NOMO-1 treated with DMSO at 0.1 percent for 48 hours (cell line): Measurements from ENCODE around the gene CAPN1.
A peak's percentile ranks its signal among the peaks of the same experiment; 100 is the strongest.
"Not testable (repeated sequence)": the region's sequence is repeated elsewhere in the genome, so short reads cannot be mapped to it uniquely, and the experiment has no call there.

Experiments
- DNase-seq: peaks from one replicate; lab custom pipeline; 2025; ENCODE audit not compliant: unreplicated experiment; lab: John Stamatoyannopoulos, UW

Gene CAPN1

GRCh38 chr11:65217441-65218423 lies 36.0 kb downstream of the CAPN1 start:
- no peak for DNase-seq

GRCh38 chr11:65218446-65218845 lies 36.7 kb downstream of the CAPN1 start:
- DNase-seq, result no peak

GRCh38 chr11:65219930-65220213 lies 38.1 kb downstream of the CAPN1 start:
- no peak for DNase-seq

DNA sequence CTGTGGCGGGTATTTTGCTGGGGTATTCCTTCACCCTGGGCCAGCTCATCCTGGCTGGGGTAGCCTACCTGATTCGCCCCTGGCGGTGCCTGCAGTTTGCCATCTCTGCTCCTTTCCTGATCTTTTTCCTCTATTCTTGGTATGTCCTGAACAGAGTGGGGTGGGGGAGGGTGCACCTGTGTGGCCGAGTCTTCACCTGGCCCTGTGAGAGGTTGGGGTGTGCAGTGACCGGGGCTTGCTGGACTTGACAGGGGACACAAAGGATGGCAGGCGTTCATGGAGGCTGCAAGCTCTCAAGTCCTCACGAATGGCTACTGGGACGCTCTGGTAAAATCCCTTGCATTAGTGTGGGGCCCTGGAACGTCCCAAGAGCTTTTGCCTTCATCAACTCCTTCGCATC lies 39.3 kb downstream of the CAPN1 start:
- DNase-seq, result no peak

DNA sequence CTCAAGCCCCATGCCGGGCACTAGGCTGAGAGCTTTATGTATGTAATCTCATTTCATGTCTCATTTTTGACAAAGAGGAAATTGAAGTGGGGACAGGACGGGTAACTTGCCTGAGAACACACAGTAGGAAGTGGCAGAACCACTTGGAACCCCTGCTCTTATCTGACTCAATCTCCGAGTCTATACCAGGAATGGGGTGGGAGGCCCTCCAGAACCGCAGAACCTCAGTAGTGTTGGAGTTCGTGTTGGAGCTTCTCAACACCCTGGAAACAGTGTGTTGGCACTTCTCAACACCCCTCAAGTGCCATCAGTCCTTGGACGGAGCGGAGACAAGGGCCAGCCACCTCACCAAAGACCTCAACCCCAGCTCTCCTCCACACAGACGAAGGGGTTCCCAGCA lies 41.3 kb downstream of the CAPN1 start:
- DNase-seq, result no peak

- no peak for DNase-seq
These were observed 43.2 kb downstream of the CAPN1 start for GRCh38 chr11:65224930-65225278.

DNA sequence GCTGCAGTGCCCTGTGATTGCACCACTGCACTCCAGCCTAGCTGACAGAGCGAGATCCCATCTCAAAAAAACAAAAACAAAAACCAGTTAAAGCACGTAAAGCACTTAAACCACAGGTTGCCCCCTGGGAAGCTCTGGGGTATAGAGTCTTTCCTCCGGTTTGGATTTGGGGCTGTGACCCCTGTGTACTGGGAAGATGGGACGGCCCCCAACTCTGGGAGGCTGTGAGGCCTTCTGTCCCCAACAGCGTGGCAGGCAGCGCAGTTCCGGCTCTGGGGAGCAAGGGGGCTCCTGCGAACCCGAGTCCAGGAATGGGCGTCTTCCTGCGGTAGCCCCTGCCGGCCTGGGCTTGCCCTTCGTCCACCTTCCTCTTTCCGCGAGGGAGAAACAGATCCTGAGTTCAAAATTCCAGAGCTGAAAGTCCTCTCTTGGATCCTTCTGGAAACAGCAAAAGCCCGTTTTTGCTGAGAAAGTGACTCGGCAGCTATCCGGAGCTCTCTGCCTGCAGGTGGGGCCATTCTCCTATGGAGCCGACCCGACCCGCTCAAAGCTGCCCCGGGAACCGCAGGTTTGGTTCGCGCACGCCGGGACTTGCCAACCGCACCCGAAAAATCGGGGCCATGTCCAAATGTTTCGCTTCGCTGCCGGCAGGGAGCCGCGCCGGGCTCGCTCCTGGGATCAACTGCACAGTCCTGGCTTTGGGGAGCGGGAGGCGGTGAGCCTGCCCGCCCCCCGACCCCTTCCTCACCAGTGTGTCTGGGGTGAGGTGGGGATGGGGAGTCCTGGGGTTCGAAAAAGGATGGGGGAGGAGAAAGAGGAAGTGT lies 43.8 kb downstream of the CAPN1 start:
- DNase-seq, result peak; percentile 32

GRCh38 chr11:65226103-65226442 lies 44.3 kb downstream of the CAPN1 start:
- DNase-seq, result peak; percentile 24

- no peak for DNase-seq
These were observed 46.2 kb downstream of the CAPN1 start for GRCh38 chr11:65227879-65228278.

DNA sequence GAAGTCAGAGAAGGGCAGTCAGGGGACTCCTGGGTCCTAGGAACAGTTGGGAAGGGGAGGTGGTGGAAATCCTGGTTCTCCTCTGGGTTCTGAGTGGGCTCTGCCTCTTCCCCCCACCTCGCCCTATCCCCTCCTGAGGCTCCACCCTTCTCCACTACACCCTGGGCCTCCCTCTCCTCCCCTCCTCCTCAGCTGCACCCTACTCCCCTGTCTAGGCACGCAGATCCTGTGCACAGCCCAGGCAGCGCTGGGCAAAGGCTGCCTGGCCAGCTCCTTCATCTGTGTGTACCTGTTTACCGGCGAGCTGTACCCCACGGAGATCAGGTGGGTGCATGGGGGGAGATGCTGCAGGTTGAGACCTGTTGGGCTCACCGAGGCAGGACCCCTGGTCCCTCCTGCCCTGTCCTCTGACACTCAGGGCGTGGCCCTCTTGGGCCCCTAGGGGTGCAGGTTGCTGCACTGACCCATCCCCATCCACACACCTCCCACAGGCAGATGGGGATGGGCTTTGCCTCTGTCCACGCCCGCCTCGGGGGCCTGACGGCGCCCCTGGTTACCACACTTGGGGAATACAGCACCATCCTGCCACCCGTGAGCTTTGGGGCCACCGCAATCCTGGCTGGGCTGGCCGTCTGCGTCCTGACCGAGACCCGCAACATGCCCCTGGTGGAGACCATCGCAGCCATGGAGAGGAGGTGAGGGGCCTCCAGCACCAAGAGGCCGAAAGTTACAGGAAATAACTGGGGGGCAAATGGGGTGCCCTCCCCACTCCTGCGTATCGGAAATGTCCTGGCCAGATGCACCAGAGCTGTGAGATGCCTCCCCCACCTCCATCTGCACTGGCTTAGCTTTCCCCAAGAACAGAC lies 54.7 kb downstream of the CAPN1 start:
- no peak for DNase-seq

DNA sequence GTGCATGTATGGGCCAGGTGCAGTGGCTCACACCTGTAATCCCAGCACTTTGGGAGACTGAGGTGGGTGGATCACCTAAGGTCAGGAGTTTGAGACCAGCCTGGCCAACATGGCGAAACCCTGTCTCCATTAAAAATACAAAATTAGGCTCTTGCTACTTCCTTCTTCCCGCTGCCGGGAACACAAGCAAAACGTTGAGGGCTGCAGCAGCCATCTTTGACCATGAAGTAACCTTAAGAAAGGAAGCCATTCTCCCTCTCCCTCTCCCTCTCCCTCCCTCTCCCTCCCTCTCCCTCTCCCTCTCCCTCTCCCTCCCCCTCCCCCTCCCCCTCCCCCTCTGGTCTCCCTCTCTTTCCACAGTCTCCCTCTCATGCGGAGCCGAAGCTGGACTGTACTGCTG lies 56.6 kb downstream of the CAPN1 start:
- not testable (repeated sequence) for DNase-seq

DNA sequence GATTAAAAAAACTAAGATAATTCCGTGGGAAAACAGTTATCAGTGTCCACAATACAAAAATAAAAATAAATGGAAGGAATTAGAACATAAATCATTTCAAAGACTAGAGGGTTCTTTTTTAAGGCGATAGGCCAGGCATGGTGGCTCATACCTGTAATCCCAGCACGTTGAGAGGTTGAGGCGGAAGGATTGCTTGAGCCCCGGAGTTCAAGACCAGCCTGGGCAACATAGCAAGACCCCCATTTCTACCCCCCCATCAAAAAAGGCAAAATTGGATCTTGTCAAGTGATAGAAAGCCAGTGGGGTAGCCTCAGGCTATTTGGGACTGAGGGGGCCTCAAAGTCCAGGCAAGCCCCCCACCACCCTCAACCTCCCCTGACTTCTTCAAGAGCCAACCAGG lies 59.4 kb downstream of the CAPN1 start:
- no peak for DNase-seq

- DNase-seq, result no peak
These were observed 60.0 kb downstream of the CAPN1 start for GRCh38 chr11:65241692-65242091.

DNA sequence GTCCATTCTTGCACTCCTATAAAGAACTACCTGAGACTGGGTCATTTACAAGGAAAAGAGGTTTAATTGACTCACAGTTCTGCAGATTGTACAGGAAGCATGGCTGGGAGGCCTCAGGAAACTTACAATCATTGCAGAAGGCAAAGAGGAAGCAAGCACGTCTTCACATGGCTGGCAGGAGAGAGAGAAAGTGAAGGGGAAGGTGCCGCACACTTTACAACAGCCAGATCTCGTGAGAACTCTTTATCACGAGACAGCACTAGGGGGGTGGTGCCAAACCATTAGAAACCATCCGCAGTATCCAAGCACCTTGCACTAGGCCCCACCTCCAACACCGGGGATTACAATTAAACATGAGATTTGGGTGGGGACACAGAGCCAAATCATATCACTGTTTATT lies 60.7 kb downstream of the CAPN1 start:
- DNase-seq, result no peak

- no peak for DNase-seq
These were observed 62.1 kb downstream of the CAPN1 start for GRCh38 chr11:65243797-65244196.

GRCh38 chr11:65245046-65245445 lies 63.3 kb downstream of the CAPN1 start:
- DNase-seq, result not testable (repeated sequence)

DNA sequence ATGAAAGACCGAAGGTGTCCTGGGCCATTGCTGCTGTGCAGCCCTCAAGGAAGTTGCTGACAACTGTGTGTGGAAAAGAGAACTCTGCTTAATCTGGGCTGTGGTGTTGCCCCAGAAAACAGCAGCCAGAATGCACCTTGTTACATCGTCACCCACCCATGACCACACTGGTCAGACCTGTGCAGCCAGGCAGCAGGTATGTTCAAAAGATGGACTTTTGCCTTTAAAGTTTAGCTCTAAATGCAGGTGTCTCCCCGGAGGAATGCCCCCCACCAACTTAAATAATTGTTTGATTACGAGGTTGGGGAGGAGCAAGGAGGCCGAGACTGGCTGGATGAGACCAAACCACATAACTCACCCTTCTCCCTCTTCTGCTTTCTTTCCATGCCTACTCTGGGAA lies 64.8 kb downstream of the CAPN1 start:
- no peak for DNase-seq

- not testable (repeated sequence) for DNase-seq
These were observed 66.5 kb downstream of the CAPN1 start for GRCh38 chr11:65248184-65248710.

GRCh38 chr11:65251476-65251875 lies 69.7 kb downstream of the CAPN1 start:
- no peak for DNase-seq

DNA sequence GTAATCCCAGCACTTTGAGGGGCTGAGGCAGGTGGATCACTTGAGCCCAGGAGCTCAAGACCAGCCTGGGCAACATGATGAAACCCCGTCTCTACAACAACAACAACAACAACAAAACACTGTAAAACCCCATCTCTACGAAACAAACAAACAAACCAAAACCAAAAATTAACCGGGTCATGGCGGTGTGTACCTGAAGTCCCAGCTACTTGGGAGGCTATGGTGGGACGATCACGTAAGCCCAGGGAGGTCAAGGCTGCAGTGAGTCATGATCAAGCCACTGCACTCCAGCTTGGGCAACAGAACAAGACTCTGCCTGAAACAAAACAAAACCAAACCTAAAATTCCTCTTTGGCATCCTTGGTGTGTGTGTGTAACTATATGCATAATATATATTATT lies 73.0 kb downstream of the CAPN1 start:
- no peak for DNase-seq

DNA sequence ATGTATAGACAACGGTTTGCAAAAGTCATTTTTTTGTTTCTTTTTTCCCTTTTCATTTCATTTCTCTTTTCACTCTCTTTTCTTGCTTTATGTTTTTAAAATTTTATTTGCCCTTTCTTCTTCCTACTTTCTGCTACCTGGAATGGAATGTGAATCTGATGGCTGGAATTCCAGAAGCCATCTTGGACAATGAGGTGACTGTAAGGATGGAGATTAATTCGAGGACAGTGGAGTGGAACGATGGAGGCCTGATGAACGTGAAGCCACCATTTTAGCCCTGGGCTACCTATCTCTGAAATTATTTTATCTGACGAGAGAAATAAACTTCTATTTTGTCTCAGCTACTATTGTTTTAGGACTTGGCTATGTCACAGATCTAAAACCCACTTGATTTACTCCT lies 77.3 kb downstream of the CAPN1 start:
- no peak for DNase-seq
